Measurements from ENCODE around the gene FOXO4.

- TF ChIP-seq POLR2AphosphoS5 (IDR thresholded peaks at IDR 0.05; ENCODE audit: low read depth, low read length), result no peak
- TF ChIP-seq TAF1 (IDR thresholded peaks at IDR 0.05; ENCODE audit: low read depth, low read length), result no peak
- TF ChIP-seq POLR2A (IDR thresholded peaks at IDR 0.05; ENCODE audit: low read depth, low read length), result no peak
- no peak for TF ChIP-seq SPI1 (IDR thresholded peaks at IDR 0.05; ENCODE audit: low read depth, low read length)
- TF ChIP-seq PAX5 (IDR thresholded peaks at IDR 0.05; ENCODE audit: insufficient read depth, low read length, severe bottlenecking), result no peak
- no peak for TF ChIP-seq POU2F2 (IDR thresholded peaks at IDR 0.05; ENCODE audit: low read depth, low read length)
Measured at GRCh38 chrX:71056867-71057266, 38.8 kb upstream of the FOXO4 start.
